Measurements from ENCODE around the gene CDC14A. TPM values are rescaled to one million over a fixed set of nuclear protein-coding genes. Genes with fewer than 3 reads are reported as not detected.
"Not testable (repeated sequence)": the region's sequence is repeated elsewhere in the genome, so short reads cannot be mapped to it uniquely, and the experiment has no call there.

CDC14A gene
- total RNA-seq (ENCODE audit: insufficient read depth, low replicate concordance), result 10.1 TPM

GRCh38 chr1:100352267-100353070 lies at the start of gene CDC14A:
TSS of gene CDC14A (plus strand) at chr1:100352506. CDS start at chr1:100352955, 449 bp downstream.
- DNase-seq (ENCODE audit: low spot score), result peak; percentile 99

- no peak for DNase-seq (ENCODE audit: low spot score)
Observed at GRCh38 chr1:100302739-100303138, 49.6 kb upstream of the CDC14A start.

- no peak for DNase-seq (ENCODE audit: low spot score)
Observed at GRCh38 chr1:100304227-100304626, 48.1 kb upstream of the CDC14A start.

GRCh38 chr1:100304921-100305320 lies 47.4 kb upstream of the CDC14A start:
- no peak for DNase-seq (ENCODE audit: low spot score)

- no peak for DNase-seq (ENCODE audit: low spot score)
Observed at GRCh38 chr1:100305954-100306353, 46.4 kb upstream of the CDC14A start.

GRCh38 chr1:100306735-100307313 lies 45.5 kb upstream of the CDC14A start:
- DNase-seq (ENCODE audit: low spot score), result no peak

GRCh38 chr1:100308777-100309176 lies 43.5 kb upstream of the CDC14A start:
- DNase-seq (ENCODE audit: low spot score), result no peak

GRCh38 chr1:100309863-100310262 lies 42.4 kb upstream of the CDC14A start:
- DNase-seq (ENCODE audit: low spot score), result no peak

GRCh38 chr1:100313382-100313781 lies 38.9 kb upstream of the CDC14A start:
- DNase-seq (ENCODE audit: low spot score), result no peak

GRCh38 chr1:100316622-100317021 lies 35.7 kb upstream of the CDC14A start:
- no peak for DNase-seq (ENCODE audit: low spot score)

- no peak for DNase-seq (ENCODE audit: low spot score)
Observed at GRCh38 chr1:100320311-100321099, 31.8 kb upstream of the CDC14A start.

- DNase-seq (ENCODE audit: low spot score), result no peak
Observed at GRCh38 chr1:100321100-100321493, 31.2 kb upstream of the CDC14A start.

GRCh38 chr1:100321506-100321905 lies 30.8 kb upstream of the CDC14A start:
- DNase-seq (ENCODE audit: low spot score), result no peak

GRCh38 chr1:100322436-100323211 lies 29.7 kb upstream of the CDC14A start:
- DNase-seq (ENCODE audit: low spot score), result peak; percentile 38

- peak; percentile 87 for DNase-seq (ENCODE audit: low spot score)
Observed at GRCh38 chr1:100323419-100324106, 28.7 kb upstream of the CDC14A start.

- peak; percentile 6 for DNase-seq (ENCODE audit: low spot score)
Observed at GRCh38 chr1:100325415-100326324, 26.6 kb upstream of the CDC14A start.

GRCh38 chr1:100326325-100326670 lies 26.0 kb upstream of the CDC14A start:
- not testable (repeated sequence) for DNase-seq (ENCODE audit: low spot score)

GRCh38 chr1:100328133-100328532 lies 24.2 kb upstream of the CDC14A start:
- no peak for DNase-seq (ENCODE audit: low spot score)

GRCh38 chr1:100331146-100331545 lies 21.2 kb upstream of the CDC14A start:
- not testable (repeated sequence) for DNase-seq (ENCODE audit: low spot score)

- no peak for DNase-seq (ENCODE audit: low spot score)
Observed at GRCh38 chr1:100332331-100332730, 20.0 kb upstream of the CDC14A start.
